OCI-LY7 (cell line): ENCODE results near the gene NTHL1. TPM values are rescaled to one million over a fixed set of nuclear protein-coding genes. Genes with fewer than 3 reads are reported as not detected.

ENCODE experiments used
- BruUV-seq: library from RNA; stranded (reverse); fragments of 400-500 nt; replicated peaks from 2 replicates; lab custom pipeline; 2021; lab: Mats Ljungman, UMichigan
- CTCF ChIA-PET: fragments of 300-600 bp; sonication (Branson Sonifier 250); formaldehyde crosslinking; loops from one replicate; lab custom pipeline; 2022; ENCODE audit warnings: antibody characterized with exemption; ENCODE audit not compliant: unreplicated experiment; lab: Charles Lee
- POLR2A ChIA-PET: fragments of 300-600 bp; sonication (Branson Sonifier 250); formaldehyde crosslinking; loops from one replicate; lab custom pipeline; 2022; ENCODE audit warnings: antibody characterized with exemption; lab: Charles Lee
- DNase-seq: peaks from one replicate; pipeline ENCODE4 v3.0.0-alpha.2; 2015; ENCODE audit warnings: low spot score
- H2AFZ ChIP-seq: fragments of 200-600 bp; sonication (generic), shearing (Covaris generic); 2 replicates; pipeline ENCODE4 v1.6.1; 2014; ENCODE audit warnings: mild to moderate bottlenecking, antibody characterized with exemption, low read length, moderate library complexity
- H3K27ac ChIP-seq: fragments of 200-600 bp; sonication (generic); 2 replicates; pipeline ENCODE4 v1.5.1; 2014; ENCODE audit warnings: mixed run types, low read depth, mild to moderate bottlenecking, moderate library complexity, low read length, inconsistent platforms; ENCODE audit not compliant: poor library complexity, severe bottlenecking
- H3K36me3 ChIP-seq: fragments of 200-600 bp; sonication (generic); 2 replicates; pipeline ENCODE4 v1.6.1; 2014; ENCODE audit warnings: mild to moderate bottlenecking, antibody characterized with exemption, low read length, moderate library complexity, mixed read lengths; ENCODE audit not compliant: insufficient read depth
- H3K4me1 ChIP-seq: fragments of 200-600 bp; sonication (generic); 2 replicates; pipeline ENCODE4 v1.5.1; 2014; ENCODE audit warnings: mild to moderate bottlenecking, low read length; ENCODE audit not compliant: insufficient read depth, poor library complexity, severe bottlenecking
- H3K4me2 ChIP-seq: fragments of 200-600 bp; sonication (generic); 2 replicates; pipeline ENCODE4 v1.6.1; 2014; ENCODE audit warnings: mild to moderate bottlenecking, low read length
- H3K4me3 ChIP-seq: fragments of 200-600 bp; sonication (generic); 2 replicates; pipeline ENCODE4 v1.5.1; 2014; ENCODE audit warnings: mild to moderate bottlenecking, low read depth, low read length; ENCODE audit not compliant: poor library complexity, severe bottlenecking
- H3K79me2 ChIP-seq: fragments of 200-600 bp; sonication (generic); 2 replicates; pipeline ENCODE4 v1.6.1; 2016; ENCODE audit warnings: low read depth, mild to moderate bottlenecking, low read length, moderate library complexity, mixed read lengths; ENCODE audit not compliant: insufficient read depth
- H3K9me2 ChIP-seq: fragments of 200-600 bp; sonication (generic); 2 replicates; pipeline ENCODE4 v1.6.1; 2016; ENCODE audit warnings: mild to moderate bottlenecking, low read length, mixed read lengths; ENCODE audit not compliant: insufficient read depth
- H3K9me3 ChIP-seq: fragments of 200-600 bp; sonication (generic); 2 replicates; pipeline ENCODE4 v1.6.1; 2014; ENCODE audit warnings: mild to moderate bottlenecking, mixed run types, low read length, mixed read lengths
- H4K20me1 ChIP-seq: fragments of 200-600 bp; sonication (generic); 2 replicates; pipeline ENCODE4 v1.6.1; 2014; ENCODE audit warnings: mild to moderate bottlenecking, antibody characterized with exemption, low read length, moderate library complexity, mixed read lengths; ENCODE audit not compliant: insufficient read depth
- EZH2phosphoT487 ChIP-seq: fragments of 200-600 bp; sonication (generic); IDR thresholded peaks from 2 replicates; pipeline ENCODE4 v1.6.1; 2018; ENCODE audit warnings: low read depth, borderline replicate concordance, mild to moderate bottlenecking, mixed run types, antibody characterized with exemption, low read length, moderate library complexity, mixed read lengths
- intact Hi-C: fragments of 100-400 bp; cut with micrococcal nuclease; formaldehyde crosslinking; loops from one replicate; pipeline ENCODE4 v1.10.0; 2022; ENCODE audit not compliant: unreplicated experiment
- total RNA-seq, 2 experiments: library from RNA; depleted of rRNA in 1 of 2; stranded (reverse); fragments of >200 nt in 1 of 2; shearing (Covaris generic) in 1 of 2; gene quantifications; 2 replicates each; pipeline ENCODE4 v1.2.3, GENCODE V29; 2014 to 2022
- TF ChIP-seq, protein P1 (sequence below): fragments of 200-600 bp; sonication (generic); conservative IDR thresholded peaks from 2 replicates; pipeline ENCODE4 v1.5.1; 2014; ENCODE audit warnings: mild to moderate bottlenecking, antibody characterized with exemption, low read length, moderate library complexity, mixed read lengths

Gene NTHL1
- total RNA-seq, 2 experiments from 2014 or later = 51.5 to 56.2 TPM

DNA sequence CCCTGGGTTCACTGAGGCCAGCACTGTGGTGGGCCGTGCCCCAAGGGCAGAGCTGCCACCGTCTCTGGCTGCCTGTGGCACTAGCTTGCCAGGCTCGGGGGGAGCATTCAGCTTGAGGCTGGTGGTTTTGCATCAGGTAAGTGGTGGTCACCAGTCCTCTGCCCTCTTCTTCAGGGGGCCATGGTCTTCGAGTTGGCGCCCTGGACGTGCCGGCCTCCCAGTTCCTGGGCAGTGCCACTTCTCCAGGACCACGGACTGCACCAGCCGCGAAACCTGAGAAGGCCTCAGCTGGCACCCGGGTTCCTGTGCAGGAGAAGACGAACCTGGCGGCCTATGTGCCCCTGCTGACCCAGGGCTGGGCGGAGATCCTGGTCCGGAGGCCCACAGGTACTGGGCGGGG is 32.4 kb upstream of the NTHL1 start:
- Histone ChIP-seq H3K79me2 (no peaks in the 10 kb centered on the region), H3K4me2 (no peak overlapping the region), H3K9me3 (no peaks in the 10 kb centered on the region), H4K20me1 (no peaks in the 10 kb centered on the region), H3K36me3 (peaks cover 8% of the 10 kb centered on the region; the same call in 1 of the 2 replicates), H3K4me1 (no peaks in the 10 kb centered on the region), H3K9me2 (no peaks in the 10 kb centered on the region), H3K4me3 (no peak overlapping the region), H3K27ac (no peak overlapping the region), H2AFZ (no peak overlapping the region)
- CTCF ChIA-PET = no interaction called here
- no TSS peak for BruUV-seq
- no peak for TF ChIP-seq EZH2phosphoT487
- TF ChIP-seq, protein P1, sequence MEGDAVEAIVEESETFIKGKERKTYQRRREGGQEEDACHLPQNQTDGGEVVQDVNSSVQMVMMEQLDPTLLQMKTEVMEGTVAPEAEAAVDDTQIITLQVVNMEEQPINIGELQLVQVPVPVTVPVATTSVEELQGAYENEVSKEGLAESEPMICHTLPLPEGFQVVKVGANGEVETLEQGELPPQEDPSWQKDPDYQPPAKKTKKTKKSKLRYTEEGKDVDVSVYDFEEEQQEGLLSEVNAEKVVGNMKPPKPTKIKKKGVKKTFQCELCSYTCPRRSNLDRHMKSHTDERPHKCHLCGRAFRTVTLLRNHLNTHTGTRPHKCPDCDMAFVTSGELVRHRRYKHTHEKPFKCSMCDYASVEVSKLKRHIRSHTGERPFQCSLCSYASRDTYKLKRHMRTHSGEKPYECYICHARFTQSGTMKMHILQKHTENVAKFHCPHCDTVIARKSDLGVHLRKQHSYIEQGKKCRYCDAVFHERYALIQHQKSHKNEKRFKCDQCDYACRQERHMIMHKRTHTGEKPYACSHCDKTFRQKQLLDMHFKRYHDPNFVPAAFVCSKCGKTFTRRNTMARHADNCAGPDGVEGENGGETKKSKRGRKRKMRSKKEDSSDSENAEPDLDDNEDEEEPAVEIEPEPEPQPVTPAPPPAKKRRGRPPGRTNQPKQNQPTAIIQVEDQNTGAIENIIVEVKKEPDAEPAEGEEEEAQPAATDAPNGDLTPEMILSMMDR = no peak
- POLR2A ChIA-PET = no interaction called here
- intact Hi-C loops = no loop called here
- no peak for DNase-seq

DNA sequence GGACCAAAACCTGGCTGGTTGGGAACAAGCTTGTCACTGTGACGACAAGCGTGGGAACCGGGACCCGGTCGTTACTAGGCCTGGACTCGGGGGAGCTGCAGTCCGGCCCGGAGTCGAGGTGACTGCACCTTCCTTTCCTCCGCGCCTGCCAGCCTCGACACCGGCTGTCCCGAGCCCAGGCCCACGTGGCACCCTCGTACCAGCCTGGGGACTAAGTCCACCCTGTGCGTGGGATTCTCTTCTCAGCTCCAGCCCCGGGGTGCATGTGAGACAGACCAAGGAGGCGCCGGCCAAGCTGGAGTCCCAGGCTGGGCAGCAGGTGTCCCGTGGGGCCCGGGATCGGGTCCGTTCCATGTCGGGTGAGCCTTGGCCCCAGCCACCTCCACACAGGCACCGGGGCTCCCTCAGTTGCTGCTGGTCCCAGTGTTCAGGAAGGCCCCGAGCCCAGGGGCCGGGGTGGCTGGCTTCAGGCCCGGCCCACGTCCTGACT is 31.7 kb upstream of the NTHL1 start:
- ChIA-PET POLR2A (no interaction called here), CTCF (no interaction called here)
- intact Hi-C loops = no loop called here

DNA sequence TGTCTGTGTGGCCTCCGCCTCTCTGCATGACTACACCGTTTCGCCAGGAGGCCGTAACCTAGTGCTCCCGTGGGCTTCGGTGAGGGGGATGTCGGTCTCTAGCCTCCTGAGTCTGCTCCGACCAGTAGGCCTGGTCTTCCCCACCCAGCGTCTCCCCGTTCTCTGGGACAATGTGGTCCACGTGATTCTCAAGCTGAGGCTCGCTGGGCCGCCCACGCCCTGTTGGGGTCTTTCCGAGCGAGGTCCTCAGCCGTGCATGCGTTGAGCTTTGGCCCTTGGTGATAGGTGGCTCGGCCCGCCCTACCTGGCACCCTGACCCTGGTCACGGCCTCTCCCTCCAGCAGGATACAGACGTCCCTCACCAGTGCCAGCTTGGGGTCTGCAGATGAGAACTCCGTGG is 31.1 kb upstream of the NTHL1 start:
- H3K36me3 ChIP-seq = peaks cover 8% of the 10 kb centered on the region; the same call in 1 of the 2 replicates
- POLR2A ChIA-PET = no interaction called here
- no peak overlapping the region for H2AFZ ChIP-seq
- no peaks in the 10 kb centered on the region for H3K79me2 ChIP-seq
- DNase-seq = no peak
- TF ChIP-seq, protein P1 = no peak
- TF ChIP-seq EZH2phosphoT487 = no peak
- no peak overlapping the region for H3K27ac ChIP-seq
- no peaks in the 10 kb centered on the region for H4K20me1 ChIP-seq
- no peak overlapping the region for H3K4me3 ChIP-seq
- no TSS peak for BruUV-seq
- H3K9me2 ChIP-seq = no peaks in the 10 kb centered on the region
- H3K4me2 ChIP-seq = no peak overlapping the region
- no peaks in the 10 kb centered on the region for H3K9me3 ChIP-seq
- no peaks in the 10 kb centered on the region for H3K4me1 ChIP-seq
- CTCF ChIA-PET = no interaction called here
- intact Hi-C loops = no loop called here

More for the DNA sequence above, 31.7 kb upstream of the NTHL1 start:
- Histone ChIP-seq H3K79me2 (no peaks in the 10 kb centered on the region), H4K20me1 (no peaks in the 10 kb centered on the region), H3K9me2 (no peaks in the 10 kb centered on the region), H3K27ac (no peak overlapping the region), H3K4me2 (no peak overlapping the region), H3K4me1 (no peaks in the 10 kb centered on the region), H2AFZ (no peak overlapping the region), H3K36me3 (peaks cover 8% of the 10 kb centered on the region; the same call in 1 of the 2 replicates), H3K9me3 (no peaks in the 10 kb centered on the region), H3K4me3 (no peak overlapping the region)
- no peak for DNase-seq
- BruUV-seq = no TSS peak
- TF ChIP-seq, protein P1 = no peak
